GM19193 (cell line): ENCODE data around the gene RAB43.

Experiments used
- POLR2A ChIP-seq: IDR thresholded peaks from 4 replicates; pipeline ENCODE4 v1.6.1; 2011; ENCODE audit not compliant: insufficient read depth, insufficient read length; ENCODE audit errors: extremely low read depth

Gene RAB43

GRCh38 chr3:129070086-129070885 lies 51.3 kb downstream of the RAB43 start:
- no peak for TF ChIP-seq POLR2A

GRCh38 chr3:129068291-129068886 lies 53.2 kb downstream of the RAB43 start:
- no peak for TF ChIP-seq POLR2A

GRCh38 chr3:129065720-129066073 lies 55.9 kb downstream of the RAB43 start:
- no peak for TF ChIP-seq POLR2A

DNA sequence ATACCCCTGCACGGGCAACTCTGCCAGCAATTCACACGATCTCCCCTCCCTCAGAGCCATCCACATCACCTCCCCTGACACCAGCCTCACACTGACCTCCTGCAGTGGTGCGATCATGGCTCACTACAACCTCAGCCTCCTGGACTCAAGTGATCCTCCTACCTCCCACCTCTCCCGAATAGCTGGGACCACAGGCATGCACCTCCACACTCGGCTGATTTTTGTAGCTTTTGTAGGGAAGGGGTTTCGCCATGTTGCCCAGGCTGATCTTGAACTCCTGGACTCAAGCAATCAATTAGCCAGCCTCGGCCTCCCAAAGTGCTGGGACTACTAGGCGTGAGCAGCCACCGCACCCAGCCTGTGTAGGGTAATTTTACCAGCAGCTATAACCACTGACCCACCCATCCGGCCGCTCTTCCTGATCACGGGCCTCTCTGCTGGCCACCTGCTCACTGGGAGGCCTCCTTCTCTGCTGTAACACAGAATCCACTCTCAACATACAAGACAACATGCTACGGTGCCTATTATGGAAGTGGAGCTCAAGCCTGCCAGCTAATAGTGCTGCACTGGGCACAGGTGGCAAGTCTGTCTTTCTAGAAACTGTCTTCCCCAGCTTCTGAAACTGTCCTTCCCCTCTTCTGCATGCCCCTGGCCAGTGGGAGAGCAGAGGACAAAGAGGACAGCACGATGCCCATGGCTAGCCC lies 56.4 kb downstream of the RAB43 start:
- no peak for TF ChIP-seq POLR2A

GRCh38 chr3:129063841-129064482 lies 57.6 kb downstream of the RAB43 start:
- TF ChIP-seq POLR2A = no peak

- no peak for TF ChIP-seq POLR2A
These were observed 58.4 kb downstream of the RAB43 start for GRCh38 chr3:129063091-129063640.

DNA sequence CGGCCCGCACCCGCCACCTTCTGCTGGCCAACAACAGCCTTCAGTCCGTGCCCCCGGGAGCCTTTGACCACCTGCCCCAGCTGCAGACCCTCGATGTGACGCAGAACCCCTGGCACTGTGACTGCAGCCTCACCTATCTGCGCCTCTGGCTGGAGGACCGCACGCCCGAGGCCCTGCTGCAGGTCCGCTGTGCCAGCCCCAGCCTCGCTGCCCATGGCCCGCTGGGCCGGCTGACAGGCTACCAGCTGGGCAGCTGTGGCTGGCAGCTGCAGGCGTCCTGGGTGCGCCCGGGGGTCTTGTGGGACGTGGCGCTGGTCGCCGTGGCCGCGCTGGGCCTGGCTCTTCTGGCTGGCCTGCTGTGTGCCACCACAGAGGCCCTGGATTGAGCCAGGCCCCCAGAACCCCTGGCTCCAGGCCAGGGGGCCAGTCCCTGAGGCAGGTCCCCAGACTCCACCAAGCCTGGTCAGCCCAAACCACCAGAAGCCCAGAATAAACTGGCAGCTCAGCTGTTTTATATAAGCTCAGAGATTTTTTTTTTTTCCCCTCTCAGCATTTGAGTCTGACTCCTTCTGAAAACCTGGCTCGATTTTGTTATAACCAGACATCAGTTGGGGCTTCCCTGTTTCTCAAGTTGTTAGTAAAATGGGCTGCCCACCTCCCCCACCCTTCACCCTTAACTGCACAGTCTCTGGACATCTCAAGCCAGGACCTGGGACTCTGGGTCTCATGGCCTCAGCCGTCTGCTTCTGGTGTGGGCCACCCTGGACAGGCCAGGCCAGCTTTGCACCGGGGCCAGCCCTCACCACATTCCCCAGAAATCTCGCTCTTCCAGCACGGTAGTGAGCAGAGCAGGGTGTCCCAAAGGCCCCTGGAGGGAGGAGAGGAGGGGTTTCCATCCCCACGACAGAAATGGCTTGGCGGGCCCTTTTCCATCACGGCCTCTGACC lies 59.4 kb downstream of the RAB43 start:
- TF ChIP-seq POLR2A = no peak

DNA sequence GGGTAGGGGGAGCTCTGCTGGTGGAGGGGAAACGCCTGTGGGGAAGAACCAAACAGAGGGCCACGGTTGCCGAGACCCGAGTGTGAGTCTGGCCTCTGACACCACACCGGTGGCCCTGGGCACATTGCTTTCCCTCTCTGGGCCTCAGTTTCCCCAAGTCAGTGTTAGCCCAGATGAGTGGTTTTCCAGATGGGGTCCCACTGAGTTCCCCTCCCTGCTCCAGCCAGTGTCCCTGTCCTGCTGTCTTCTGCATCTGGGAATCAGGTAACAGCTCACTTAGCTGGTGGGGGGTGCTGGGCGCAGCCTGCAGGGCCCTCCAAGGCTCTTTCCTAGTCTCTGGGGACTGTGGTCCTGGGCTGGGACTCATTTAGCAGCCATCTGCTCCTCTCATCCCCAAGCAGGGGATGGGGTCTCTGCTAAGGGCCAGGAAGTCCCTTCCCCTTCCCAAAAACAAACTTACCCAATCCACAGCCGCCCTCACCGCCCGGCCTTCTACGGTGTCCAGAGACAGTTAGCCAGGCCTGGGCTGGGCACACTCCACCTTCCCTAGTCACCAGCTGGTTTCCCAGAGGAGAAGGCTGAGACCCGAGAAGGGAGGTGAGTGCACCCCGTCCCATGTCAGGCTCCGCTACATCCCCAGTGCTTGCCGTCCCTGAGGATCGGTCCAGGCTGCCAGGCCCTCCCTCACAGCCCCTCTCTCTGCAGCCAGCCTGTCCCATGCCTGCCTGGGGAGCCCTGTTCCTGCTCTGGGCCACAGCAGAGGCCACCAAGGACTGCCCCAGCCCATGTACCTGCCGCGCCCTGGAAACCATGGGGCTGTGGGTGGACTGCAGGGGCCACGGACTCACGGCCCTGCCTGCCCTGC lies 60.3 kb downstream of the RAB43 start:
- no peak for TF ChIP-seq POLR2A

GRCh38 chr3:129060276-129061022 lies 61.2 kb downstream of the RAB43 start, which contains the start of gene GP9:
Gene GP9 (plus strand): TSS chr3:129060779. CDS start chr3:129061740, 961 bp downstream.
- TF ChIP-seq POLR2A = no peak

GRCh38 chr3:129059311-129059958 lies 62.2 kb downstream of the RAB43 start:
- no peak for TF ChIP-seq POLR2A

DNA sequence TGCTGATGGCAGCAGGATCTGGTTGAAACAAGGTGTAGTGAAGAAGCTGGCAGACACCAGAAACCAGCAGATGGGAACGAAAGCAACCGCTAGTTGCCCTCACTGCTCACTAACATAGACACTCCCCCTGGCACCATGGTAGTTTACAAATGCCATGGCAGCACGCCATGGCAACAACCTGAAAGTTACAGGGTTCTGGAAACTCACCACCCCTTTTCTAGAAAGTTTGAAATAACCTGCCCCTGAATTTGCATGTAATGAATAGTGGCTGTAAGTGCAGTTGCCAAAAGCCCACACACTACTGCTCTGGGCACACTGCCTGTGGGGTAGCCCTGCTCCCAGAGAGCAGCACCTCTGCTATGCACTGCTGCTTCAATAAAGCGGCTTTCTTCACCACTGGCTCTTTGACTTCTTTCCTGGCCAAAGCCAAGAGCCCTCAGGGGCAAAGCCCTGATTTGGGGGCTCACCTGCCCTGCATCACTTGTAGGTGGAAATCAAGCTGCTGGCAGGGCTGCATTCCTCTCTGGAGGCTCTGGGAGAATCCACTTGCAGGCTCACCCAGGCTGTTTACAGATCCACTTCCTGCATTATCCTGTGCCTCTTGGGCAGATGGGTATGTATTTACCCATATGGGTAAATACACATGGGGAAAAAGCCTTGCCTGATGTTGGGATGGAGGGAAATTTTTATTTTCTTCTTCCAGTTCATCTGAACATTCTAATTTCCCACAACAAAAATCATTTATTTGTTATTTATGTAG lies 63.0 kb downstream of the RAB43 start:
- TF ChIP-seq POLR2A = no peak
